HG03108 (cell line): ENCODE measurements around the gene BAIAP3.
"Not testable (repeated sequence)": the region's sequence is repeated elsewhere in the genome, so short reads cannot be mapped to it uniquely, and the experiment has no call there.

Experiments used
- ATAC-seq: cut with Tn5 transposase; IDR thresholded peaks from one replicate; pipeline ENCODE4 v1.9.1; 2021; ENCODE audit warnings: moderate library complexity; ENCODE audit not compliant: unreplicated experiment

The BAIAP3 gene

GRCh38 chr16:1333149-1333812 lies at the start of gene BAIAP3:
Gene BAIAP3, plus strand, starts transcription at chr16:1333645. Its CDS starts 4,905 bp downstream, at chr16:1338550.
- no peak for ATAC-seq

- no peak for ATAC-seq
Measured at GRCh38 chr16:1283996-1284616, 49.3 kb upstream of the BAIAP3 start.

- no peak for ATAC-seq
Measured at GRCh38 chr16:1285669-1286512, 47.6 kb upstream of the BAIAP3 start.

- no peak for ATAC-seq
Measured at GRCh38 chr16:1286513-1287094, 46.8 kb upstream of the BAIAP3 start.

- no peak for ATAC-seq
Measured at GRCh38 chr16:1287982-1288670, 45.3 kb upstream of the BAIAP3 start.

GRCh38 chr16:1288813-1289476 lies 44.5 kb upstream of the BAIAP3 start:
- ATAC-seq: no peak

GRCh38 chr16:1289477-1289866 lies 44.0 kb upstream of the BAIAP3 start:
- no peak for ATAC-seq

GRCh38 chr16:1290063-1290501 lies 43.4 kb upstream of the BAIAP3 start:
- ATAC-seq: no peak

- no peak for ATAC-seq
Measured at GRCh38 chr16:1290860-1291575, 42.4 kb upstream of the BAIAP3 start.

GRCh38 chr16:1291576-1291974 lies 41.9 kb upstream of the BAIAP3 start:
- no peak for ATAC-seq

GRCh38 chr16:1292208-1292607 lies 41.2 kb upstream of the BAIAP3 start:
- not testable (repeated sequence) for ATAC-seq

GRCh38 chr16:1292808-1293207 lies 40.6 kb upstream of the BAIAP3 start:
- not testable (repeated sequence) for ATAC-seq

- ATAC-seq: no peak
Measured at GRCh38 chr16:1293921-1294656, 39.4 kb upstream of the BAIAP3 start.

- ATAC-seq: no peak
Measured at GRCh38 chr16:1295465-1295864, 38.0 kb upstream of the BAIAP3 start.

GRCh38 chr16:1296688-1297017 lies 36.8 kb upstream of the BAIAP3 start:
- not testable (repeated sequence) for ATAC-seq

- no peak for ATAC-seq
Measured at GRCh38 chr16:1297018-1297696, 36.3 kb upstream of the BAIAP3 start.

GRCh38 chr16:1298406-1298805 lies 35.0 kb upstream of the BAIAP3 start:
- no peak for ATAC-seq

- ATAC-seq: no peak
Measured at GRCh38 chr16:1299012-1299867, 34.2 kb upstream of the BAIAP3 start.
